Measurements from ENCODE around the gene SLIT3. TPM values are rescaled to one million over a fixed set of nuclear protein-coding genes. Genes with fewer than 3 reads are reported as not detected.

Gene SLIT3
- total RNA-seq, 1 experiment from 2014 or later: 0.92 TPM

DNA sequence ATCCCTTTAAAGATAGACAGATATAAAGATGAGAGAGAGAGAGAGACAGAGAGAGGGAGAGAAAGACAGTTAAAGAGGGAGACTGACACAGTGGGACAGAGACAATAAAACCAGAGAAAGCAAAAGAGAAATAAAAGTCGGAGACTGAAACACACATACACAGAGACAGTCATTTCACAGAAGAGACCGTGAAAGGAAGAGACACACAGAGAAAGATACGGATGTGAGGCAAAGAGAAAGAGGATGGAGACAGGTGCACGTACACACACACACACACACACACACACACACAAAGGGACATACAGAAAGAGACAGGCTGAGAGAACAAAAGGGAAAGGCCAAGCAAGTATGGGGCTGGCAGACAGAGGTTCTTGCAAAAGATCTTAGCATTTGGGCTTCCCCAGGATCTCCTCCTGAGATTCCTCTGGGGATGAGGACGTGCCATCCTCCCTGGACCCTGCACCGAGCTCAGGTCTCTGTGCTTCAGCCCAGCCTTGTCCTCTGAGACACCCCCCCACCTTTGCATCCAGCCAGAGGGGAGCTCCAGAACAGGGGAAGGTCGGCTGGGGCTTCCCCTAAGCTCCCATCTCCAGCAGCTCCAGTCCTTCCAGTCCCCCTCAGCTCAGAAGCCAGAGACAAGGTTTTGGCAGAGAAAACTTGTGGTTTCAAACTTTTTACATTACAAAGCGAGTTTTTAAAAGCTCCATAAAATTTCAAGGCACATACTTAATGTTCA is 403.4 kb downstream of the SLIT3 start:
- Histone ChIP-seq H3K79me2 (ENCODE audit: insufficient read depth, low read length) (no peaks in the 10 kb centered on the region), H4K5ac (ENCODE audit: insufficient read length, low read depth, low read length) (no peak overlapping the region), H2AFZ (ENCODE audit: low read length) (no peak overlapping the region), H2AK5ac (ENCODE audit: insufficient read length, low read length) (no peak overlapping the region), H3K4me2 (ENCODE audit: insufficient read depth, insufficient read length, low read length) (no peak overlapping the region), H2BK20ac (ENCODE audit: low read depth, low read length, poor library complexity, severe bottlenecking) (no peak overlapping the region), H3K23ac (ENCODE audit: insufficient read length, low read depth, low read length) (no peak overlapping the region), H3K27ac (ENCODE audit: insufficient read length, low read depth, low read length) (no peak overlapping the region), H2BK15ac (ENCODE audit: low read depth, low read length) (no peak overlapping the region), H3K27me3 (ENCODE audit: insufficient read depth, low read length) (no peaks in the 10 kb centered on the region), H3K9ac (ENCODE audit: extremely low read depth, insufficient read length, low read length) (no peak overlapping the region), H2BK120ac (ENCODE audit: low read depth, low read length, poor library complexity, severe bottlenecking) (no peak overlapping the region), H3K79me1 (ENCODE audit: insufficient read depth, low read depth, low read length, poor library complexity, severe bottlenecking) (no peaks in the 10 kb centered on the region), H3K14ac (ENCODE audit: insufficient read depth, low read length) (no peak overlapping the region), H2BK12ac (ENCODE audit: insufficient read length, low read depth, low read length) (no peak overlapping the region), H3K23me2 (ENCODE audit: insufficient read length, low read depth, low read length, poor library complexity, severe bottlenecking) (no peaks in the 10 kb centered on the region), H4K91ac (ENCODE audit: insufficient read length, low read depth, low read length) (no peak overlapping the region), H3K4ac (ENCODE audit: low read depth, low read length) (no peak overlapping the region), H3K18ac (ENCODE audit: insufficient read length, low read depth, low read length) (no peak overlapping the region), H3T11ph (ENCODE audit: low read length) (no peak overlapping the region), H2BK5ac (ENCODE audit: insufficient read length, low read length) (no peak overlapping the region), H4K20me1 (ENCODE audit: control insufficient read depth, insufficient read depth, insufficient read length) (no peaks in the 10 kb centered on the region), H4K8ac (replicated peaks; ENCODE audit: insufficient read length, low read depth, low read length) (no peak overlapping the region), H3K4me1 (ENCODE audit: insufficient read depth, low read length) (no peaks in the 10 kb centered on the region), H3K56ac (ENCODE audit: insufficient read length, low read depth, low read length) (no peak overlapping the region), H3K9me3 (ENCODE audit: control insufficient read depth, low read depth, low read length) (no peaks in the 10 kb centered on the region)
- WGBS (ENCODE audit: extremely low coverage, insufficient read length, low lambda C conversion rate): no CpG with 5 or more reads among the region's 8 CpGs
- TF ChIP-seq, protein P1, sequence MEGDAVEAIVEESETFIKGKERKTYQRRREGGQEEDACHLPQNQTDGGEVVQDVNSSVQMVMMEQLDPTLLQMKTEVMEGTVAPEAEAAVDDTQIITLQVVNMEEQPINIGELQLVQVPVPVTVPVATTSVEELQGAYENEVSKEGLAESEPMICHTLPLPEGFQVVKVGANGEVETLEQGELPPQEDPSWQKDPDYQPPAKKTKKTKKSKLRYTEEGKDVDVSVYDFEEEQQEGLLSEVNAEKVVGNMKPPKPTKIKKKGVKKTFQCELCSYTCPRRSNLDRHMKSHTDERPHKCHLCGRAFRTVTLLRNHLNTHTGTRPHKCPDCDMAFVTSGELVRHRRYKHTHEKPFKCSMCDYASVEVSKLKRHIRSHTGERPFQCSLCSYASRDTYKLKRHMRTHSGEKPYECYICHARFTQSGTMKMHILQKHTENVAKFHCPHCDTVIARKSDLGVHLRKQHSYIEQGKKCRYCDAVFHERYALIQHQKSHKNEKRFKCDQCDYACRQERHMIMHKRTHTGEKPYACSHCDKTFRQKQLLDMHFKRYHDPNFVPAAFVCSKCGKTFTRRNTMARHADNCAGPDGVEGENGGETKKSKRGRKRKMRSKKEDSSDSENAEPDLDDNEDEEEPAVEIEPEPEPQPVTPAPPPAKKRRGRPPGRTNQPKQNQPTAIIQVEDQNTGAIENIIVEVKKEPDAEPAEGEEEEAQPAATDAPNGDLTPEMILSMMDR (conservative IDR thresholded peaks at IDR 0.05): no peak
- Mint-ChIP-seq H3K27me3 (ENCODE audit: low read depth) (peaks cover 8% of the 10 kb centered on the region), H3K9me3 (no peaks in the 10 kb centered on the region; a peak in 1 of 5 replicates), H3K4me1 (peaks cover 2 to 6% of the 10 kb centered on the region in 2 experiments; a peak in 3 of 4 replicates), H3K4me3 (no peak overlapping the region), H3K27ac (no peak overlapping the region), H3K36me3 (ENCODE audit: insufficient read depth in 1 of 3, low read depth in 3 of 3) (no peaks in the 10 kb centered on the region)
- DNase-seq: no peak
